ENCODE measurements around the gene NAA15. TPM values are rescaled to one million over a fixed set of nuclear protein-coding genes. Genes with fewer than 3 reads are reported as not detected.

The NAA15 gene
- total and polyA plus RNA-seq, 11 donors = 8.7 to 50.8 (median 31.3) TPM

- Histone ChIP-seq H3K4me3 (peak within 1 kb of the TSS; percentile 71 to 95 (median 90)), H3K9me3 (no peaks in the 10 kb centered on the region), H3K36me3 (no peaks in the 10 kb centered on the region), H3K27me3 (no peaks in the 10 kb centered on the region), H3K27ac (peak within 1 kb of the TSS; percentile 88 to 99 (median 97)), H3K4me1 (peaks cover 9 to 56% (median 34%) of the 10 kb centered on the region in 12 donors)
- intact Hi-C loops (cut with DNase I) = loop anchor here in 5 of 10 donors (5.0 to 10.0 kb wide), 6 partner anchors 37 to 372 kb away; partner anchors contain the start of gene SETD7 (in 2 of the 5)
- no peak for DNase-seq
- WGBS, 4 donors = 1 to 3% (median 1%) methylated on average over 33 to 46 of the region's 46 CpGs
- peak in 2 of 4 donors; percentile 0 to 3 for ATAC-seq
- no peak for TF ChIP-seq CTCF (IDR thresholded peaks at IDR 0.05)
- TF ChIP-seq POLR2A (IDR thresholded peaks at IDR 0.05) = peak in 1 of 2 donors; percentile 84
Measured at GRCh38 chr4:139454111-139455045, 153.1 kb downstream of the NAA15 start, which contains the start of gene RAB33B. Gene RAB33B, plus strand, starts transcription at chr4:139454121. Its CDS starts 75 bp downstream, at chr4:139454196.

GRCh38 chr4:139455126-139455538, 153.8 kb downstream of the NAA15 start:
- no peak for TF ChIP-seq CTCF (IDR thresholded peaks at IDR 0.05)
- TF ChIP-seq POLR2A (IDR thresholded peaks at IDR 0.05) = no peak
- no peaks in the 10 kb centered on the region for H3K36me3 ChIP-seq
- intact Hi-C loops (cut with DNase I) = loop anchor here in 3 of 10 donors (5.0 to 10.0 kb wide), 3 partner anchors 38 to 100 kb away; partner anchors contain the start of gene SETD7 (in 1 of the 3)

GRCh38 chr4:139457318-139457717, 156.0 kb downstream of the NAA15 start:
- peaks cover 9 to 51% (median 31%) of the 10 kb centered on the region in 12 donors for H3K4me1 ChIP-seq
- intact Hi-C loops (cut with DNase I) = loop anchor here in 3 of 10 donors (5.0 to 10.0 kb wide), 3 partner anchors 40 to 97 kb away; partner anchors contain the start of gene SETD7 (in 1 of the 3)
- no peak overlapping the region for H3K27ac ChIP-seq
- DNase-seq = no peak
- TF ChIP-seq POLR2A (IDR thresholded peaks at IDR 0.05) (no peak), CTCF (IDR thresholded peaks at IDR 0.05) (no peak)
- ATAC-seq = no peak
- no peaks in the 10 kb centered on the region for H3K36me3 ChIP-seq
- peak overlapping the region in 2 of 12 donors; percentile 88 to 92 for H3K4me3 ChIP-seq
- H3K27me3 ChIP-seq = no peaks in the 10 kb centered on the region
- WGBS, 4 donors = 71 to 81% (median 72%) methylated on average over 4 of the region's 4 CpGs
- H3K9me3 ChIP-seq = no peaks in the 10 kb centered on the region

More at GRCh38 chr4:139455126-139455538, 153.8 kb downstream of the NAA15 start:
- WGBS, 4 donors = 44 to 54% (median 50%) methylated on average over 6 of the region's 6 CpGs
- no peaks in the 10 kb centered on the region for H3K27me3 ChIP-seq
- peak overlapping the region; percentile 71 to 95 (median 90) for H3K4me3 ChIP-seq
- H3K4me1 ChIP-seq = peaks cover 9 to 56% (median 34%) of the 10 kb centered on the region in 12 donors
- peak overlapping the region in 9 of 12 donors; percentile 1 to 99 (median 96) for H3K27ac ChIP-seq
- ATAC-seq (no peak), DNase-seq (no peak)
- no peaks in the 10 kb centered on the region for H3K9me3 ChIP-seq

- H3K27me3 ChIP-seq = no peaks in the 10 kb centered on the region
- ATAC-seq (no peak), DNase-seq (no peak)
- H3K9me3 ChIP-seq = no peaks in the 10 kb centered on the region
- no peak overlapping the region for H3K4me3 ChIP-seq
- no peak overlapping the region for H3K27ac ChIP-seq
- peaks cover 0 to 45% (median 26%) of the 10 kb centered on the region in 12 donors for H3K4me1 ChIP-seq
- TF ChIP-seq POLR2A (IDR thresholded peaks at IDR 0.05) = no peak
- no peaks in the 10 kb centered on the region for H3K36me3 ChIP-seq
- WGBS, 4 donors = 92 to 100% (median 94%) methylated on average over 1 of the region's 1 CpG
- intact Hi-C loops (cut with DNase I) = loop anchor here in 3 of 10 donors (5.0 to 10.0 kb wide), 3 partner anchors 39 to 96 kb away; partner anchors contain the start of gene SETD7 (in 1 of the 3)
Measured at GRCh38 chr4:139458543-139458942, 157.2 kb downstream of the NAA15 start.
